IMR-90 (cell line): Measurements from ENCODE around the gene NCCRP1. TPM values are rescaled to one million over a fixed set of nuclear protein-coding genes. Genes with fewer than 3 reads are reported as not detected.

Source experiments
- ATAC-seq: fragments of 200-7000 bp; cut with Tn5 transposase; 2 replicates; pipeline ENCODE4 v1.9.1; 2020; ENCODE audit warnings: low read depth, mild to moderate bottlenecking, moderate library complexity
- Bru-seq: library from RNA; stranded (reverse); fragments of 400-500 nt; gene quantifications from one replicate; lab custom pipeline; 2021; lab: Mats Ljungman, UMichigan
- BruChase-seq, 2 experiments: library from RNA; stranded (reverse); fragments of 400-500 nt; gene quantifications; one replicate each; lab custom pipeline; 2021; lab: Mats Ljungman, UMichigan
- BruUV-seq: library from RNA; stranded (reverse); fragments of 400-500 nt; replicated peaks from 2 replicates; lab custom pipeline; 2021; lab: Mats Ljungman, UMichigan
- CTCF ChIA-PET: fragments of 300-600 bp; formaldehyde crosslinking; extraction: SDS; loops from one replicate; lab custom pipeline; 2021; ENCODE audit warnings: antibody characterized with exemption; lab: Yijun Ruan, JAX
- POLR2A ChIA-PET: fragments of 300-600 bp; sonication (Branson Sonifier 250); formaldehyde crosslinking; loops from one replicate; lab custom pipeline; 2022; ENCODE audit warnings: antibody characterized with exemption; ENCODE audit not compliant: unreplicated experiment; lab: Charles Lee
- DNase-seq: peaks from one replicate; pipeline ENCODE4 v3.0.0; 2013
- H2AFZ ChIP-seq: replicated peaks from 2 replicates; pipeline ENCODE3; 2013; ENCODE audit warnings: low read length, mild to moderate bottlenecking; ENCODE audit not compliant: poor library complexity
- H2AK5ac ChIP-seq: 2 replicates; pipeline ENCODE4 v1.6.1; 2013; ENCODE audit warnings: low read depth, low read length, inconsistent platforms
- H2AK9ac ChIP-seq: replicated peaks from 2 replicates; pipeline ENCODE3; 2013; ENCODE audit warnings: mild to moderate bottlenecking, low read depth, low read length, moderate library complexity; ENCODE audit not compliant: poor library complexity
- H2BK120ac ChIP-seq: 2 replicates; pipeline ENCODE4 v1.6.1; 2013; ENCODE audit warnings: low read depth, low read length, inconsistent platforms
- H2BK15ac ChIP-seq: 3 replicates; pipeline ENCODE4 v1.6.1; 2013; ENCODE audit warnings: low read depth, low read length, inconsistent platforms
- H2BK20ac ChIP-seq: 2 replicates; pipeline ENCODE4 v1.6.1; 2013; ENCODE audit warnings: low read depth, mild to moderate bottlenecking, inconsistent platforms, low read length, moderate library complexity
- H2BK5ac ChIP-seq: 2 replicates; pipeline ENCODE4 v1.6.1; 2013; ENCODE audit warnings: mild to moderate bottlenecking, low read depth, low read length, inconsistent platforms; ENCODE audit not compliant: poor library complexity, severe bottlenecking
- H3K14ac ChIP-seq: replicated peaks from 2 replicates; pipeline ENCODE4 v1.6.1; 2013; ENCODE audit warnings: low read depth, low read length, inconsistent platforms
- H3K18ac ChIP-seq: 2 replicates; pipeline ENCODE4 v1.6.1; 2013; ENCODE audit warnings: low read depth, low read length, control low read depth
- H3K23ac ChIP-seq: 2 replicates; pipeline ENCODE4 v1.6.1; 2013; ENCODE audit warnings: low read depth, low read length, inconsistent platforms
- H3K27ac ChIP-seq: 2 replicates; pipeline ENCODE4 v1.5.1; 2013; ENCODE audit warnings: mild to moderate bottlenecking, control low read depth, low read length; ENCODE audit not compliant: insufficient read depth
- H3K27me3 ChIP-seq: 2 replicates; pipeline ENCODE4 v1.6.1; 2013; ENCODE audit warnings: low read length; ENCODE audit not compliant: control insufficient read depth, insufficient read depth
- H3K36me3 ChIP-seq: 2 replicates; pipeline ENCODE4 v1.6.1; 2013; ENCODE audit warnings: low read length, mixed read lengths; ENCODE audit not compliant: control insufficient read depth, insufficient read depth
- H3K4ac ChIP-seq: 2 replicates; pipeline ENCODE4 v1.6.1; 2013; ENCODE audit warnings: low read depth, low read length, inconsistent platforms
- H3K4me1 ChIP-seq: 2 replicates; pipeline ENCODE4 v1.6.1; 2013; ENCODE audit warnings: low read length, mixed read lengths; ENCODE audit not compliant: control insufficient read depth, insufficient read depth
- H3K4me2 ChIP-seq: 2 replicates; pipeline ENCODE4 v1.6.1; 2013; ENCODE audit warnings: low read depth, mild to moderate bottlenecking, control low read depth, low read length, moderate library complexity
- H3K4me3 ChIP-seq: 2 replicates; pipeline ENCODE4 v1.5.1; 2013; ENCODE audit warnings: low read depth, mild to moderate bottlenecking, control low read depth, low read length, moderate library complexity; ENCODE audit not compliant: insufficient read depth
- H3K56ac ChIP-seq: 2 replicates; pipeline ENCODE4 v1.6.1; 2013; ENCODE audit warnings: low read length, inconsistent platforms; ENCODE audit not compliant: insufficient read depth; ENCODE audit errors: extremely low read depth
- H3K79me1 ChIP-seq, 2 experiments: 2 replicates each; pipeline ENCODE4 v1.6.1; 2013; ENCODE audit warnings: low read length in 2 of 2, inconsistent platforms in 1 of 2, low read depth in 1 of 2
- H3K9ac ChIP-seq: 2 replicates; pipeline ENCODE4 v1.6.1; 2013; ENCODE audit warnings: low read depth, low read length, control low read depth
- H3K9me1 ChIP-seq: 2 replicates; pipeline ENCODE4 v1.6.1; 2013; ENCODE audit warnings: low read length, inconsistent platforms; ENCODE audit not compliant: insufficient read depth
- H3K9me3 ChIP-seq: 2 replicates; pipeline ENCODE4 v1.6.1; 2013; ENCODE audit warnings: low read length; ENCODE audit not compliant: control insufficient read depth, insufficient read depth
- H4K20me1 ChIP-seq: 2 replicates; pipeline ENCODE4 v1.6.1; 2013; ENCODE audit warnings: low read length, inconsistent platforms; ENCODE audit not compliant: insufficient read depth
- H4K5ac ChIP-seq: 2 replicates; pipeline ENCODE4 v1.6.1; 2013; ENCODE audit warnings: mild to moderate bottlenecking, low read depth, low read length, control low read depth
- H4K8ac ChIP-seq, 2 experiments: 2 replicates each; pipeline ENCODE4 v1.6.1; 2013; ENCODE audit warnings: low read depth in 2 of 2, low read length in 2 of 2, control low read depth in 1 of 2, inconsistent platforms in 1 of 2
- H4K91ac ChIP-seq: 2 replicates; pipeline ENCODE4 v1.6.1; 2013; ENCODE audit warnings: low read depth, low read length, inconsistent platforms; ENCODE audit not compliant: insufficient read depth
- BHLHE40 ChIP-seq: fragments of 150-350 bp; IDR thresholded peaks from 2 replicates; pipeline ENCODE4 v1.6.1; 2016; ENCODE audit warnings: mild to moderate bottlenecking, low read depth, low read length
- CEBPB ChIP-seq: IDR thresholded peaks from 2 replicates; pipeline ENCODE4 v1.6.1; 2012; ENCODE audit warnings: low read depth, low read length, improper control_type of control experiment
- ELK1 ChIP-seq: fragments of 150-350 bp; IDR thresholded peaks from 2 replicates; pipeline ENCODE4 v1.6.1; 2016; ENCODE audit warnings: low read depth, mild to moderate bottlenecking, low read length, moderate library complexity, borderline replicate concordance
- FOS ChIP-seq: fragments of 150-350 bp; IDR thresholded peaks from 2 replicates; pipeline ENCODE4 v1.6.1; 2016; ENCODE audit warnings: low read depth, low read length
- MAFK ChIP-seq: IDR thresholded peaks from 2 replicates; pipeline ENCODE4 v1.6.1; 2012; ENCODE audit warnings: low read depth, low read length, improper control_type of control experiment
- MAZ ChIP-seq: IDR thresholded peaks from 2 replicates; pipeline ENCODE4 v1.6.1; 2012; ENCODE audit warnings: low read depth, mild to moderate bottlenecking, low read length, improper control_type of control experiment, moderate library complexity, borderline replicate concordance
- POLR2A ChIP-seq: IDR thresholded peaks from 2 replicates; pipeline ENCODE4 v1.6.1; 2012; ENCODE audit warnings: mild to moderate bottlenecking, low read depth, low read length
- RAD21 ChIP-seq: IDR thresholded peaks from 2 replicates; pipeline ENCODE4 v1.6.1; 2012; ENCODE audit warnings: low read length, improper control_type of control experiment
- RCOR1 ChIP-seq: IDR thresholded peaks from 2 replicates; pipeline ENCODE4 v1.6.1; 2012; ENCODE audit warnings: mild to moderate bottlenecking, low read length, improper control_type of control experiment; ENCODE audit not compliant: insufficient replicate concordance
- SMC3 ChIP-seq: fragments of 150-350 bp; IDR thresholded peaks from 2 replicates; pipeline ENCODE4 v1.6.1; 2016; ENCODE audit warnings: low read depth, mild to moderate bottlenecking, antibody characterized with exemption, low read length, moderate library complexity
- WGBS, 2 experiments: methylation state at CpG; one replicate each; pipeline versions ENCODE4 v1.1.5 to v1.1.7; 2013; ENCODE audit warnings: missing lambda C conversion rate in 2 of 2; ENCODE audit not compliant: insufficient read length in 1 of 2; ENCODE audit errors: extremely low coverage in 2 of 2; 5-methylcytosine and 5-hydroxymethylcytosine counted together
- dilution Hi-C: fragments of 300-500 bp; cut with HindIII; formaldehyde crosslinking; loops from one replicate; pipeline ENCODE4 v1.14.3; 2018; ENCODE audit warnings: low sequenced_read_pairs; ENCODE audit not compliant: unreplicated experiment
- in situ Hi-C: fragments of 300-500 bp; cut with MboI; formaldehyde crosslinking; loops from 3 replicates; pipeline ENCODE4 v1.14.3; 2019; ENCODE audit warnings: low sequenced_read_pairs, inconsistent platforms, mixed read lengths
- intact Hi-C: fragments of 100-400 bp; cut with micrococcal nuclease; formaldehyde crosslinking; loops from 2 replicates; pipeline ENCODE4 v1.10.0; 2022
- long read RNA-seq: library from polyadenylated mRNA; unstranded; transcript quantifications from one replicate; pipeline ENCODE4 v2.0.0, GENCODE V29; 2021; ENCODE audit not compliant: unreplicated experiment
- polyA plus RNA-seq, 3 experiments: library from polyadenylated mRNA; depleted of rRNA; stranded (reverse); fragments of >200 nt; gene quantifications; 2 replicates each; pipeline ENCODE4 v1.2.3, GENCODE V29; 2012; ENCODE audit warnings: low replicate concordance in 1 of 3
- total RNA-seq: library from RNA; depleted of rRNA; stranded (reverse); fragments of >200 nt; gene quantifications from 2 replicates; pipeline ENCODE4 v1.2.3, GENCODE V29; 2012; rRNA removed
- TF ChIP-seq, protein P1 (sequence below): fragments of 150-350 bp; IDR thresholded peaks from 2 replicates; pipeline ENCODE4 v1.6.1; 2017; ENCODE audit warnings: mild to moderate bottlenecking, antibody characterized with exemption, low read length, low read depth
- TF ChIP-seq, protein P2 (sequence below): conservative IDR thresholded peaks from 2 replicates; pipeline ENCODE4 v1.5.1; 2012; ENCODE audit warnings: mild to moderate bottlenecking, low read depth, low read length, improper control_type of control experiment

The NCCRP1 gene, protein sequence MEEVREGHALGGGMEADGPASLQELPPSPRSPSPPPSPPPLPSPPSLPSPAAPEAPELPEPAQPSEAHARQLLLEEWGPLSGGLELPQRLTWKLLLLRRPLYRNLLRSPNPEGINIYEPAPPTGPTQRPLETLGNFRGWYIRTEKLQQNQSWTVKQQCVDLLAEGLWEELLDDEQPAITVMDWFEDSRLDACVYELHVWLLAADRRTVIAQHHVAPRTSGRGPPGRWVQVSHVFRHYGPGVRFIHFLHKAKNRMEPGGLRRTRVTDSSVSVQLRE
- total RNA-seq = not detected in 2 replicates
- polyA plus RNA-seq (2012; rRNA removed) = not detected in 2 replicates
- polyA plus RNA-seq (2012; cell fraction: cytosol; rRNA removed) = not detected in 2 replicates
- 0.02 and 0.03 TPM in 2 replicates for polyA plus RNA-seq (2012; cell fraction: nucleus; rRNA removed; ENCODE audit: low replicate concordance)
- percentile 8 among the genes with signal in this experiment for Bru-seq, nascent RNA
- BruChase-seq, experiment 1, labeled RNA remaining after a 6-hour chase = percentile 18 among the genes with signal in this experiment
- percentile 10 among the genes with signal in this experiment for BruChase-seq, experiment 2, labeled RNA remaining after a 2-hour chase
- long read RNA-seq = 0 reads

GRCh38 chr19:39196860-39197562 lies at the start of gene NCCRP1:
Gene NCCRP1 (plus strand): TSS chr19:39196964. CDS start chr19:39196983, 19 bp downstream.
- Histone ChIP-seq H2BK5ac (no peak within 1 kb of the TSS), H3K9ac (no peak within 1 kb of the TSS), H4K20me1 (no peaks in the 10 kb centered on the region), H2BK20ac (no peak within 1 kb of the TSS), H3K4ac (no peak within 1 kb of the TSS), H3K4me2 (peak within 1 kb of the TSS; percentile 14; the same call in 1 of the 2 replicates), H3K14ac (no peak within 1 kb of the TSS), H2BK15ac (no peak within 1 kb of the TSS), H3K9me1 (no peaks in the 10 kb centered on the region), H3K4me1 (no peaks in the 10 kb centered on the region; the same call in 1 of the 2 replicates), H3K79me1 (no peaks in the 10 kb centered on the region), H3K23ac (no peak within 1 kb of the TSS), H2AK5ac (no peak within 1 kb of the TSS), H3K56ac (no peak within 1 kb of the TSS), H2AK9ac (no peak within 1 kb of the TSS), H2AFZ (peak within 1 kb of the TSS; percentile 75), H3K9me3 (no peaks in the 10 kb centered on the region), H3K36me3 (no peaks in the 10 kb centered on the region), H3K4me3 (no peak within 1 kb of the TSS), H4K8ac (no peak within 1 kb of the TSS), H3K18ac (no peak within 1 kb of the TSS), H4K91ac (no peak within 1 kb of the TSS), H3K27me3 (peaks cover 49% of the 10 kb centered on the region), H2BK120ac (no peak within 1 kb of the TSS), H4K5ac (no peak within 1 kb of the TSS), H3K27ac (no peak within 1 kb of the TSS)
- intact Hi-C loops (loop anchor here (5.0 kb wide), 1 partner anchor 130 kb away; no protein-coding TSS in a partner anchor), dilution Hi-C loops (no loop called here), in situ Hi-C loops (no loop called here)
- 2% methylated on average over 22 of the region's 51 CpGs; no CpG with 5 or more reads in 1 of the 2 experiments for WGBS, 2 experiments
- DNase-seq (no peak), ATAC-seq (no peak)
- ChIA-PET CTCF (no interaction called here), POLR2A (no interaction called here)
- BruUV-seq = no TSS peak
- TF ChIP-seq ELK1 (no peak), BHLHE40 (no peak), MAFK (no peak), RAD21 (no peak), CEBPB (no peak), FOS (no peak), SMC3 (no peak), POLR2A (no peak), RCOR1 (no peak), MAZ (no peak)
- TF ChIP-seq, protein P1, sequence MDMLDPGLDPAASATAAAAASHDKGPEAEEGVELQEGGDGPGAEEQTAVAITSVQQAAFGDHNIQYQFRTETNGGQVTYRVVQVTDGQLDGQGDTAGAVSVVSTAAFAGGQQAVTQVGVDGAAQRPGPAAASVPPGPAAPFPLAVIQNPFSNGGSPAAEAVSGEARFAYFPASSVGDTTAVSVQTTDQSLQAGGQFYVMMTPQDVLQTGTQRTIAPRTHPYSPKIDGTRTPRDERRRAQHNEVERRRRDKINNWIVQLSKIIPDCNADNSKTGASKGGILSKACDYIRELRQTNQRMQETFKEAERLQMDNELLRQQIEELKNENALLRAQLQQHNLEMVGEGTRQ = no peak
- TF ChIP-seq, protein P2, sequence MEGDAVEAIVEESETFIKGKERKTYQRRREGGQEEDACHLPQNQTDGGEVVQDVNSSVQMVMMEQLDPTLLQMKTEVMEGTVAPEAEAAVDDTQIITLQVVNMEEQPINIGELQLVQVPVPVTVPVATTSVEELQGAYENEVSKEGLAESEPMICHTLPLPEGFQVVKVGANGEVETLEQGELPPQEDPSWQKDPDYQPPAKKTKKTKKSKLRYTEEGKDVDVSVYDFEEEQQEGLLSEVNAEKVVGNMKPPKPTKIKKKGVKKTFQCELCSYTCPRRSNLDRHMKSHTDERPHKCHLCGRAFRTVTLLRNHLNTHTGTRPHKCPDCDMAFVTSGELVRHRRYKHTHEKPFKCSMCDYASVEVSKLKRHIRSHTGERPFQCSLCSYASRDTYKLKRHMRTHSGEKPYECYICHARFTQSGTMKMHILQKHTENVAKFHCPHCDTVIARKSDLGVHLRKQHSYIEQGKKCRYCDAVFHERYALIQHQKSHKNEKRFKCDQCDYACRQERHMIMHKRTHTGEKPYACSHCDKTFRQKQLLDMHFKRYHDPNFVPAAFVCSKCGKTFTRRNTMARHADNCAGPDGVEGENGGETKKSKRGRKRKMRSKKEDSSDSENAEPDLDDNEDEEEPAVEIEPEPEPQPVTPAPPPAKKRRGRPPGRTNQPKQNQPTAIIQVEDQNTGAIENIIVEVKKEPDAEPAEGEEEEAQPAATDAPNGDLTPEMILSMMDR = no peak
